ENCODE measurements around the gene ANKS3. TPM values are rescaled to one million over a fixed set of nuclear protein-coding genes. Genes with fewer than 3 reads are reported as not detected.

Gene ANKS3
- total and polyA plus RNA-seq, 8 donors: 8.7 to 69.1 (median 12.6) TPM

DNA sequence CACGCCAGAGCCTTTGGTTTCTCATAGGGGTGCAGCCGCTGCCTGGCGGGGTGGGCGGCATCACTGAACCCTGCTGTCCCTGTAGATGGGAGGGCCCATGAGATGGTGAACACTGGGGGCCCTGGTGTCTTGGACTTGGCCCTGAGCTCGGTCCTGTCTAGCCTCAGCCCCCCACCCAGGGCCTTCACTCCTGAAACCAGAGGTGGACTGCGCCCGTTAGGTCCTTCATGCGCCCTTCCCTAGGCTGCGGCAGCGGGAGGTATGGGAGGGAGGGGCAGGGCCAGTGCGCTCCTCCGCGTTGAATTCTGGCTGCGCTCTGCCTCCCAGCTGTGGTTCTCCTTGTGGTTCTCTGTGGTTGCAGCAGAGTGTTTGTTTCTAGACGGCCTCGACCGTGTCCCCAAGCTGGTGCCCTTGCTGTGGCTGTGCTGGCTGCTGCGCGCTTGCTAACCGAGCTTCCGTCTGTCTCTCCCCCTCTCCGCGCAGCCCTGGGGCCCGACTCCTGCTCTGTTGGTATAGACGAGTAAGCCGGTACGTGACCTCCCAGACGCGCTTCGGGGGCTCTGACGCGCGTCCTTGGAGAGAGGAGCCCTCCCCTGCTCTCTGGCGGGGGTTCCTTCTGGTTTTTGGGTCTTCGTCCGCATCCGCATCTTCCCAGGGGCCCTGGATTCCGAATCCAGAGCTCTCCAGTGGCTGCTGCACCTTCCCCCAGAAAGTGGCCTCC lies 48.1 kb downstream of the ANKS3 start:
- H3K4me3 ChIP-seq: no peak overlapping the region
- no peak overlapping the region for H3K27ac ChIP-seq
- no peaks in the 10 kb centered on the region for H3K9me3 ChIP-seq
- no peak for ATAC-seq
- FAIRE-seq: no peak
- no peaks in the 10 kb centered on the region for H3K4me1 ChIP-seq
- TF ChIP-seq, protein P1, sequence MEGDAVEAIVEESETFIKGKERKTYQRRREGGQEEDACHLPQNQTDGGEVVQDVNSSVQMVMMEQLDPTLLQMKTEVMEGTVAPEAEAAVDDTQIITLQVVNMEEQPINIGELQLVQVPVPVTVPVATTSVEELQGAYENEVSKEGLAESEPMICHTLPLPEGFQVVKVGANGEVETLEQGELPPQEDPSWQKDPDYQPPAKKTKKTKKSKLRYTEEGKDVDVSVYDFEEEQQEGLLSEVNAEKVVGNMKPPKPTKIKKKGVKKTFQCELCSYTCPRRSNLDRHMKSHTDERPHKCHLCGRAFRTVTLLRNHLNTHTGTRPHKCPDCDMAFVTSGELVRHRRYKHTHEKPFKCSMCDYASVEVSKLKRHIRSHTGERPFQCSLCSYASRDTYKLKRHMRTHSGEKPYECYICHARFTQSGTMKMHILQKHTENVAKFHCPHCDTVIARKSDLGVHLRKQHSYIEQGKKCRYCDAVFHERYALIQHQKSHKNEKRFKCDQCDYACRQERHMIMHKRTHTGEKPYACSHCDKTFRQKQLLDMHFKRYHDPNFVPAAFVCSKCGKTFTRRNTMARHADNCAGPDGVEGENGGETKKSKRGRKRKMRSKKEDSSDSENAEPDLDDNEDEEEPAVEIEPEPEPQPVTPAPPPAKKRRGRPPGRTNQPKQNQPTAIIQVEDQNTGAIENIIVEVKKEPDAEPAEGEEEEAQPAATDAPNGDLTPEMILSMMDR (IDR thresholded peaks at IDR 0.05): no peak
- DNase-seq: peak in 2 of 6 donors; percentile 57 to 61
- WGBS, 2 donors: 95 to 96% methylated on average over 38 of the region's 38 CpGs
- H3K27me3 ChIP-seq: no peaks in the 10 kb centered on the region
- intact Hi-C loops (cut with DNase I): no loop called here
- H3K36me3 ChIP-seq: peaks cover 0 to 32% (median 10%) of the 10 kb centered on the region in 3 donors

DNA sequence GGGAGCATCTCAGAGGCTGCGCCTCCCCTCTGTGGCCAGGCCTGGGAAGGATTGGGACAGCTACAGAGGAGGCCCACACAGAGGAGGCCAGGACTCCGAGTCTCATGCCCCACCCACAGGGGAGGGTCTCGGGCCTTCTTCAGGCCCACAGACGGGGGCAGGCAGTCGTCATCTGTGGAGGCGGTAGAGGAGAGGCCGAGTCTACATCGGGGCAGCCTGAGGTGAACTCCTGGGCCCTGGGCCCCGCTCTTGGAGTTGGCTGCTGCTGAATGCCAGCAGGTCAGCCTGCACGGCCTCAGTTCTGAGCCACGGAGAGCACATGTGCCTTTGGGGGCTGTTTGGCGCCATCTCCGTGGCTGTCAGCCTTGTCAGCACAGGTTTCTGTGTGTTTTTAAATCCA lies 48.8 kb downstream of the ANKS3 start:
- H3K4me1 ChIP-seq: no peaks in the 10 kb centered on the region
- peaks cover 0 to 32% (median 10%) of the 10 kb centered on the region in 3 donors for H3K36me3 ChIP-seq
- intact Hi-C loops (cut with DNase I): no loop called here
- ATAC-seq: no peak
- no peaks in the 10 kb centered on the region for H3K27me3 ChIP-seq
- no peak overlapping the region for H3K27ac ChIP-seq
- H3K4me3 ChIP-seq: no peak overlapping the region
- TF ChIP-seq, protein P1 (IDR thresholded peaks at IDR 0.05): no peak
- FAIRE-seq: no peak
- no peaks in the 10 kb centered on the region for H3K9me3 ChIP-seq
- WGBS, 2 donors: 90 to 91% methylated on average over 13 of the region's 13 CpGs
- peak in 1 of 6 donors; percentile 48 for DNase-seq

- no peaks in the 10 kb centered on the region for H3K4me1 ChIP-seq
- no peaks in the 10 kb centered on the region for H3K27me3 ChIP-seq
- H3K4me3 ChIP-seq: no peak overlapping the region
- TF ChIP-seq, protein P1 (IDR thresholded peaks at IDR 0.05): no peak
- intact Hi-C loops (cut with DNase I): no loop called here
- no peaks in the 10 kb centered on the region for H3K9me3 ChIP-seq
- H3K27ac ChIP-seq: no peak overlapping the region
- FAIRE-seq: no peak
- WGBS, 2 donors: 91 to 93% methylated on average over 13 of the region's 13 CpGs
- peaks cover 0 to 32% (median 10%) of the 10 kb centered on the region in 3 donors for H3K36me3 ChIP-seq
- peak in 1 of 6 donors; percentile 63 for DNase-seq
- ATAC-seq: no peak
Observed at GRCh38 chr16:4684763-4685162, 49.3 kb downstream of the ANKS3 start.

- TF ChIP-seq, protein P1 (IDR thresholded peaks at IDR 0.05): no peak
- Histone ChIP-seq H3K27ac (no peak overlapping the region), H3K36me3 (peaks cover 0 to 32% (median 10%) of the 10 kb centered on the region in 3 donors), H3K27me3 (no peaks in the 10 kb centered on the region), H3K4me1 (no peaks in the 10 kb centered on the region), H3K9me3 (no peaks in the 10 kb centered on the region), H3K4me3 (no peak overlapping the region)
- 96 to 97% methylated on average over 23 of the region's 23 CpGs for WGBS, 2 donors
- FAIRE-seq (no peak), DNase-seq (peak in 2 of 6 donors; percentile 52 to 69), ATAC-seq (no peak)
- intact Hi-C loops (cut with DNase I): no loop called here
Observed at GRCh38 chr16:4684058-4684715, 49.9 kb downstream of the ANKS3 start.
